Hematopoietic multipotent progenitor cell treated with erythropoietin and hydrocortisone succinate and interleukin-3 and kit ligand, for 15 days (in vitro differentiated cells): ENCODE data around the gene CCNYL1.
"Not testable (repeated sequence)": the region's sequence is repeated elsewhere in the genome, so short reads cannot be mapped to it uniquely, and the experiment has no call there.

Experiments used
- DNase-seq: peaks from one replicate; pipeline ENCODE4 v3.0.0-alpha.2; 2015; ENCODE audit warnings: low spot score

Gene CCNYL1

DNA sequence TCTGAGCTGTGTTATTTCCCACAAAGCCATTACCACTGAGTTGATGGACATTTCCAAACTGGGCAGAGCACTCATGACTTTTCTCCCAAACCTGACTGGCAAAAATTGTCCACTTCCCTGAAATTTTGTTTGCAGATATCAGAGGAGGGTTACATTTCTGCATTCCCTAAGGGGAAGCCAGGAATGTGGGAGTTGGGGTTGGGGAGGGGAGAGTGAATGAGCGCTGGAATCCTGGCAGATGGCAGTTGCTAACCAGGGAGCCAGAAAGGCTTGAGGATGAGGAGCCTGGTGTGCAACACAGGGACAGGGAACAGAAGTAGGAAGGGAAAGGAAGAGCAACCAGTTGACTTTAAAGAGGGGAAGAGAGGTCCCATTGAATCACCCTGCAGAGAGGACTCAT is 14.0 kb upstream of the CCNYL1 start:
- DNase-seq = no peak

GRCh38 chr2:207698301-207698700 is 13.1 kb upstream of the CCNYL1 start:
- DNase-seq = no peak

GRCh38 chr2:207704078-207704477 is 7.4 kb upstream of the CCNYL1 start:
- no peak for DNase-seq

- DNase-seq = no peak
Observed at GRCh38 chr2:207704671-207705070, 6.8 kb upstream of the CCNYL1 start.

DNA sequence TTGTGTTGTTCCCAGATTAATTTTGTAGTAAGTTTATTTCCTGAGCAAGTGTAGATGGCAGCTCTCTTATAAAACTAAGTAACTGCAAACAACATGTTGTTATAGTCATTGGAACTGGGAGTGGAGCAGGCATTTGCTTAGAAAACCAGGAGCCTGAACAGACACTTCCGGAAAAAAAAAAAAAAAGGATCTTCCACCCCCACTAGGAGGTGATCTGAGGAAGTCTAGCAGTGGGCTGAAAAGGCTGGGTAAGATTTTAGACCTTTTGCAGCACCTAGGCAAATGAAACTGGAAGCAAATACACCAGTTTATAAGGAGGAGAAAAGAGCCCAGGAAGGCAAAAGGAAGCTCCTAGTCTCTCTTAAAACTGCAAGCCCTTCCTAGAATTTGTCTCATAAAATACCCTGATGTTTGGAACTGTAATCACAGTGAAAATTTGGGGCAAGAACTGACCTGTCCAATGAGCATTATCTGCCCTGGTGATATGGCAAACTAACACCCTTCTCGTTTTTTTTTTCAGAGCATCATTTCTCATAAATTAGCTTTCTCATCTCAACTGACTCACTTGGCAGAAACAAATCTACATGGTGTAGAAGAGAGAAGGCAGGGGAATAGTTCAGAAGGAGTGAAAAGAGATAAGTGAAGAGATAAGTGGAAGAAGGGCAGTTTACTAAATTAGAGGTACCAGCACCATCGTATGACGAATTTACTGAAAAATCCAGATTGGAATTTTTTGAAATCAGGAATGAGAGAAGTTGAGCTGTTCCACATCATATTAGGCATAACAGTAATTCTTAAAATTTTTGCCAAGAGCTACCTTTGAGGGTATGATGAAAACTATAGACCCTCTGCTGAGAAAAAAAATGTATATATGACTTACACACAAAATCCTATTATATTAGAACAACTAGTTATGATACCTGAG is 4.2 kb upstream of the CCNYL1 start:
- no peak for DNase-seq

DNA sequence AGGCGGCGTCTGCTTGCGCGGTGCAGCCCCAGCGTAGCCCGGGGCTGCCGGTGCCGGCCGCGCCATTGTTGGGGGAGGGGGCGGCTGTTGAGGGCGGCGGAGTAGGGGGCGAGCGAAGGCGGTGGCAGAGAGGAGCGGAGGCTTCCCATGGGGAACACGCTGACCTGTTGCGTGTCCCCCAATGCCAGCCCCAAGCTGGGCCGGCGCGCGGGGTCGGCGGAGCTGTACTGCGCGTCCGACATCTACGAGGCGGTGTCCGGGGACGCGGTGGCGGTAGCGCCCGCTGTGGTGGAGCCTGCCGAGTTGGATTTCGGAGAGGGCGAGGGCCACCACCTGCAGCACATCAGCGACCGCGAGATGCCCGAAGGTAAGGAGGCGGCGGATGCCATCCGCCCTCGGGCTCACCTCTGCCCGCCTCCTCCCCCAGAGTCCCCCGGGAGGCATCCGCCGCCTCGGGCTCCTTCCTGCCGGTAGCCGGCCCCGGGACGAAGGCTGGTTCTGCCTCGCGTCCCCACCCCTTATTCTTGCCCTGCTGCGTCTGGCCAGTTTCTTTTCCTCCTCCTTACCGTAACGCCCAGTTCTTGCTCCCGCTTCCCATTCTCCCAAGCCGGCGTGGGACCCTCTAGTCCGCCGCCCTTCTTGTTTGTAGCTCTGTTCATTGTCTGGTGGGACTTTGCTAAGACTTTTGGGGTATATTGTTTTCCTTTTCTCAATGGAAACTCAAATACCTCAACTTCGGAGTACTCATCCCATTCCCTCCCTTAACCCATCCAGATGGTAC is 500 bp downstream of the CCNYL1 start:
- no peak for DNase-seq

- DNase-seq = no peak
Observed at GRCh38 chr2:207716056-207716455, 4.6 kb downstream of the CCNYL1 start.

DNA sequence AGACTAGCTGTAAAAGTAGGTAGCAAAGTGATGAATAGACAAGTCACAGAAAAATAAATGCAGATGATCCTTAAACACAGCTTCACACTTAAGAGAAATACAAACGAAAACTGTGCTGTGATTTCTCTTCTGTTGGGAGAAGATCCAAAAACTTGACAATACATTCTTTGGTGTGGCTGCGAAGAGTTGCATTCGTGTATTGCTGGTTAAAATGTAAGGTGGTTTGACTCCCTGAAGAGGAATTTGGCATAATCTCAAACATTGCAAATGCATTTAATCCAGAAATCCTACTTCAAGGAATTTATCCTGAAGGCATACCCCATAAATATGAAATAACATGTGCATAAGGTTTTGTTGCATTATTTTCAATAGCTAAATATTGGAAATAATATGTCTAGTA is 7.1 kb downstream of the CCNYL1 start:
- no peak for DNase-seq

DNA sequence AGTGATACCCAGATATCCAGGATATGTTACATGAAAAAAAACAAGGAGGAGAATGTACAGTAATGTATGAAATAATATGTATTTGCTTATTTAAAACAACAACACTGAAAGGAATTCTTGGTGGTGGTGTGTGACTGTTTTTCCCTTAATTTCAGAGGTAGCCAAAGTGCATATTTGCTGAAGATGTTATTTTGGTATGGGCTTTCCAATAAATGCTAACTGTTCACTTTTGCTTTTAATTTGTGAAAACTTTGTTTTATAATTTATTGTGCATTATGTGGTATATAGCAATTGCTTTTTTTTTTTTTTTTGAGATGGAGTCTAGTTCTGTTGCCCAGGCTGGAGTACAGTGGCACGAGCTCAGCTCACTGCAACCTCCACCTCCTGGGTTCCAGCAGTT is 7.6 kb downstream of the CCNYL1 start:
- DNase-seq = no peak

GRCh38 chr2:207719655-207720054 is 8.2 kb downstream of the CCNYL1 start:
- DNase-seq = not testable (repeated sequence)

GRCh38 chr2:207720517-207721187 is 9.2 kb downstream of the CCNYL1 start:
- DNase-seq = no peak

DNA sequence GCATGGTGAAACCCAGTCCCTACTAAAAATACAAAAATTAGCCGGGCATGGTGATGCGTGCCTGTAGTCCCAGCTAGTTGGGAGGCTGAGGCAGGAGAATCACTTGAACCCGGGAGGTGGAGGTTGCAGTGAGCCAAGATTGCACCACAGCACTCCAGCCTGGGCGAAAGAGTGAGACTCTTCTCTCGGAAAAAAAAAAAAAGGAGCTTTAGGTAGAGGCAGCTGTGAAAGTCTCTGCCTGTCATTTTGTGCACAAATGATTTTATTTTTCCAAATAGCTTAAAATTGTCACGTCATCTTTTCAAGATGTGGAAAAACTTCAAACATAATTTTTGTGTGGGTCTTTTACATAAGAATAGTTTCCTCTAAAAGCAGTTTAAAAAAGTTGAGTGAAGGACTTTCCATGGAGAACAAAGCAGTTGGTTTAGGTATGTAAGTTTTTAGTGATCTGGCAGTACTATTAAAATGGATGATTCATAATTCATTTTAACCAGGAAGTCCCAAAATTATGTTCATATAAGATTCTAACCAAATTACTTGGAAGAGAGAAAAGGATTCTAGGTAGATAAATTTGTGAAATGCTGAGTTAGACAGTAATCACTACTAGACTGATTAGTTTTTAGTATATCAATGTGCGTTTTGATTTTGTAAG is 11.5 kb downstream of the CCNYL1 start:
- no peak for DNase-seq

GRCh38 chr2:207723425-207723787 is 12.0 kb downstream of the CCNYL1 start:
- DNase-seq = not testable (repeated sequence)

GRCh38 chr2:207724113-207724512 is 12.7 kb downstream of the CCNYL1 start:
- no peak for DNase-seq

- no peak for DNase-seq
Observed at GRCh38 chr2:207725873-207726578, 14.6 kb downstream of the CCNYL1 start.

DNA sequence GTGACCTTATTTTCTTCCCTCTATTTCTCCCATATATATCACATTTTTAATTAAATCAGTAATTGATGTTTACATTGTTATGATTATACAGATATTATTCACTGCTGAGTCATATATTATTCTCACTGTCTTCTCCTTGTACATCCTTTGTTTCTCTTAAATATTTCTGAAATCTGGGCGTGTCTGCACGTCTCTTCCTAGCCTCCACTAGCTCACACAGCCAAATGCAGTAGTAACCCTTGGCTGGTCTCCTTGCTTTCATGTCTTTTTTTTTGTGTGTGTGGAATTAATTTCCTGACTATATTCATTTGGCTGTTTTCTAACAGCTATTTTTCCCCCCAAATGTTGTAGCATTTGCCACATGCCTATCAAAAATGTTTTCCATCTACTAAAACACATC is 15.8 kb downstream of the CCNYL1 start:
- no peak for DNase-seq

- DNase-seq = no peak
Observed at GRCh38 chr2:207729465-207729998, 18.1 kb downstream of the CCNYL1 start.

GRCh38 chr2:207731138-207731537 is 19.7 kb downstream of the CCNYL1 start:
- DNase-seq = no peak

GRCh38 chr2:207733597-207734240 is 22.3 kb downstream of the CCNYL1 start:
- DNase-seq = no peak

DNA sequence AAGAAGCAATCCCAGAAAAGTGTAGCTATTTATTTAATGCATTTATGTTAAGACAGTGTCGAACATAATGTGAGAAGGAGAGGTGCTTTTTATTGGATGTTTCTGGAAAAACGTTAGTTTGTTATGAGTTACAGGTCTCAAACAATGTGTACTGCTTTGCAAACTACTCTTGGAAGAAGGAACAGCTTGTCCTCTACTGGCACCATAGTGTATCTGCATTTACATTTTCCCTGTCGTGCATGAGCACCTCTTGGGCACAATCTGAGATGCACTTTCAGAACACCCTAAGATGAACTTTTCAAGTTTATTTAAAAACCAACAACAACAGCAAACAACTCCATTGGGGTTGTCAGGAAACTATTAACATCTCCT is 22.8 kb downstream of the CCNYL1 start:
- DNase-seq = no peak
